PC-3 (cell line): Measurements from ENCODE around the gene GSC2. TPM values are rescaled to one million over a fixed set of nuclear protein-coding genes. Genes with fewer than 3 reads are reported as not detected.

Experiments used
- ATAC-seq: fragments of 200-7000 bp; cut with Tn5 transposase; 2 replicates; pipeline ENCODE4 v1.9.1; 2020; ENCODE audit warnings: mild to moderate bottlenecking, moderate library complexity
- BruUV-seq: library from RNA; stranded (reverse); fragments of 400-500 nt; replicated peaks from 2 replicates; lab custom pipeline; 2021; lab: Mats Ljungman, UMichigan
- CTCF ChIA-PET: fragments of 300-600 bp; sonication (Branson Sonifier 250); formaldehyde crosslinking; loops from one replicate; lab custom pipeline; 2022; ENCODE audit warnings: antibody characterized with exemption; lab: Charles Lee
- POLR2A ChIA-PET: fragments of 300-600 bp; sonication (Branson Sonifier 250); formaldehyde crosslinking; loops from one replicate; lab custom pipeline; 2022; ENCODE audit warnings: antibody characterized with exemption; ENCODE audit not compliant: unreplicated experiment; lab: Charles Lee
- DNase-seq: peaks from one replicate; pipeline ENCODE4 v3.0.0-alpha.2; 2015
- H2AFZ ChIP-seq: fragments of 300-600 bp; sonication (generic); 2 replicates; pipeline ENCODE4 v1.6.0; 2016; ENCODE audit warnings: antibody characterized with exemption, low read length
- H3F3A ChIP-seq: fragments of 300-600 bp; sonication (generic); one replicate; pipeline ENCODE4 v1.6.0; 2017; ENCODE audit warnings: antibody characterized with exemption, low read length, control low read depth, mild to moderate bottlenecking; ENCODE audit not compliant: unreplicated experiment
- H3K27ac ChIP-seq: fragments of 300-600 bp; sonication (generic); 2 replicates; pipeline ENCODE4 v1.5.1; 2016; ENCODE audit warnings: mild to moderate bottlenecking, low read length
- H3K27me3 ChIP-seq: fragments of 300-600 bp; sonication (generic); 2 replicates; pipeline ENCODE4 v1.6.1; 2016; ENCODE audit warnings: low read length, mixed read lengths
- H3K36me3 ChIP-seq: fragments of 300-600 bp; sonication (generic); 2 replicates; pipeline ENCODE4 v1.6.1; 2016; ENCODE audit warnings: low read depth, mixed run types, low read length, mixed read lengths
- H3K4me1 ChIP-seq: fragments of 300-600 bp; sonication (generic); 2 replicates; pipeline ENCODE4 v1.5.1; 2016; ENCODE audit warnings: low read length; ENCODE audit not compliant: insufficient read depth
- H3K4me2 ChIP-seq: fragments of 300-600 bp; sonication (generic); 2 replicates; pipeline ENCODE4 v1.6.0; 2016; ENCODE audit warnings: low read length
- H3K4me3 ChIP-seq: fragments of 300-600 bp; sonication (generic); 2 replicates; pipeline ENCODE4 v1.5.1; 2016; ENCODE audit warnings: mild to moderate bottlenecking, low read length, mixed read lengths
- H3K79me2 ChIP-seq: fragments of 300-600 bp; sonication (generic); 2 replicates; pipeline ENCODE4 v1.6.1; 2017; ENCODE audit warnings: low read length, mixed read lengths
- H3K9ac ChIP-seq: fragments of 300-600 bp; sonication (generic); 2 replicates; pipeline ENCODE4 v1.6.0; 2016; ENCODE audit warnings: mild to moderate bottlenecking, low read length
- H3K9me2 ChIP-seq: fragments of 300-600 bp; sonication (generic); replicated peaks from 2 replicates; pipeline ENCODE4 v1.6.1; 2016; ENCODE audit warnings: mixed run types, low read length, mixed read lengths
- H3K9me3 ChIP-seq: fragments of 300-600 bp; sonication (generic); 2 replicates; pipeline ENCODE4 v1.6.1; 2016; ENCODE audit warnings: low read length, mixed read lengths
- H4K20me1 ChIP-seq: fragments of 300-600 bp; sonication (generic); 2 replicates; pipeline ENCODE4 v1.6.1; 2016; ENCODE audit warnings: low read length, mixed read lengths
- CTCF ChIP-seq: fragments of 300-600 bp; sonication (generic); conservative IDR thresholded peaks from 2 replicates; pipeline ENCODE4 v1.5.1; 2017; ENCODE audit warnings: antibody characterized with exemption, low read depth, mild to moderate bottlenecking, low read length
- EZH2 ChIP-seq: fragments of 300-600 bp; sonication (generic); IDR thresholded peaks from one replicate; pipeline ENCODE4 v1.6.1; 2017; ENCODE audit warnings: antibody characterized with exemption, mild to moderate bottlenecking, low read length; ENCODE audit not compliant: unreplicated experiment
- EZH2phosphoT487 ChIP-seq: fragments of 300-600 bp; sonication (generic); IDR thresholded peaks from 2 replicates; pipeline ENCODE4 v1.6.1; 2018; ENCODE audit warnings: mild to moderate bottlenecking, antibody characterized with exemption, low read length, borderline replicate concordance
- intact Hi-C: fragments of 100-400 bp; cut with micrococcal nuclease; formaldehyde crosslinking; loops from 2 replicates; pipeline ENCODE4 v1.9.0; 2023
- total RNA-seq: library from RNA; depleted of rRNA; stranded (reverse); fragments of >200 nt; gene quantifications from 2 replicates; pipeline ENCODE4 v1.2.3, GENCODE V29; 2014

Gene GSC2
- total RNA-seq, 1 experiment from 2014 or later, result not detected

- intact Hi-C loops, result no loop called here
- H3K36me3 ChIP-seq, result no peaks in the 10 kb centered on the region
- BruUV-seq, result no TSS peak
- ChIA-PET POLR2A (no interaction called here), CTCF (no interaction called here)
- no peak overlapping the region for H3K27ac ChIP-seq
- no peaks in the 10 kb centered on the region for H3K9me3 ChIP-seq
- no peak for DNase-seq
- no peaks in the 10 kb centered on the region for H3K9me2 ChIP-seq
- no peaks in the 10 kb centered on the region for H3K4me1 ChIP-seq
- no peaks in the 10 kb centered on the region for H4K20me1 ChIP-seq
- no peak overlapping the region for H3K4me3 ChIP-seq
- peaks cover 9% of the 10 kb centered on the region for H3K79me2 ChIP-seq
- H3F3A ChIP-seq, result no peaks in the 10 kb centered on the region
- H3K4me2 ChIP-seq, result no peak overlapping the region
- ATAC-seq, result no peak
- no peak overlapping the region for H3K9ac ChIP-seq
- no peak for TF ChIP-seq CTCF
- no peak for TF ChIP-seq EZH2
- no peak for TF ChIP-seq EZH2phosphoT487
- no peak overlapping the region for H2AFZ ChIP-seq
- peaks cover 14% of the 10 kb centered on the region; the same call in 1 of the 2 replicates for H3K27me3 ChIP-seq
Observed at GRCh38 chr22:19148417-19149046, 1.6 kb downstream of the GSC2 start.

- ATAC-seq (no peak), DNase-seq (no peak)
- TF ChIP-seq CTCF (no peak), EZH2 (no peak), EZH2phosphoT487 (no peak)
- CTCF ChIA-PET, result no interaction called here
- no peak overlapping the region for H3K9ac ChIP-seq
- no TSS peak for BruUV-seq
- H3K4me3 ChIP-seq, result no peak overlapping the region
- H3K27ac ChIP-seq, result no peak overlapping the region
- H3K4me1 ChIP-seq, result no peaks in the 10 kb centered on the region
- POLR2A ChIA-PET, result no interaction called here
- no peak overlapping the region for H2AFZ ChIP-seq
- no peaks in the 10 kb centered on the region for H3K9me2 ChIP-seq
- intact Hi-C loops, result no loop called here
- H3K27me3 ChIP-seq, result peaks cover 14% of the 10 kb centered on the region; the same call in 1 of the 2 replicates
- no peaks in the 10 kb centered on the region for H4K20me1 ChIP-seq
- peaks cover 2% of the 10 kb centered on the region; the same call in 1 of the 2 replicates for H3K36me3 ChIP-seq
- H3K79me2 ChIP-seq, result peaks cover 18% of the 10 kb centered on the region
- H3K9me3 ChIP-seq, result no peaks in the 10 kb centered on the region
- no peak overlapping the region for H3K4me2 ChIP-seq
- H3F3A ChIP-seq, result no peaks in the 10 kb centered on the region
Observed at GRCh38 chr22:19147195-19147780, 2.8 kb downstream of the GSC2 start.
